HG03575 (cell line): ENCODE data around the gene RORC.

Source experiments
- ATAC-seq: cut with Tn5 transposase; IDR thresholded peaks from one replicate; pipeline ENCODE4 v1.9.1; 2021; ENCODE audit not compliant: unreplicated experiment, insufficient number of reproducible peaks, low FRiP score; ENCODE audit errors: extremely low read depth

The RORC gene

GRCh38 chr1:151811181-151811580, 20.4 kb downstream of the RORC start:
- ATAC-seq = no peak

DNA sequence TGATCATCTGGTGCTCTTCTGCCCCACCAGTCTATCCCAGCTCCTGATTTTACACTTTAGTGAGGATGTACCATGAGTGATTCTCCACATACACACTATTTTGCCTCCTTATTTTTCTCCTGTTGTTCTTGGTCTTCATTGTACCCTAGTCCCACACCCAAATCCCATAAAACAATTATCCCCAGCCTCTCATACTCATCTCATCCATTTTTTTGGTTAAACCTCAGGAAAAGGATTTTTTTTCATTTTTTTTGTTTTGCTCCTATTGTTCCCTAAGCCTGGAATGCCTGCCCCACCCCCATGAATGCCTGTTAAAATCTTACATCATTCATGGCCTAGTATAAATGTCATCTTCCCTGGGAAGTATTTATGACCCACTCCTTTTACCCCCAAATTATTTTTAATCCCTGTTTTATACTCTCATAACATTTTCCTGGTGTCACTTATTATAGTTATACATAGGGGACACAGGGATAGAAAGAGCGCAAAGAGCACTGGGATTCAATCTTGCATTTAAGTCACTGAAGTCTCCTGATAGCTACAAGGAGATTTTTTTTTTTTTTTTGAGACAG, 21.5 kb downstream of the RORC start:
- ATAC-seq = no peak

DNA sequence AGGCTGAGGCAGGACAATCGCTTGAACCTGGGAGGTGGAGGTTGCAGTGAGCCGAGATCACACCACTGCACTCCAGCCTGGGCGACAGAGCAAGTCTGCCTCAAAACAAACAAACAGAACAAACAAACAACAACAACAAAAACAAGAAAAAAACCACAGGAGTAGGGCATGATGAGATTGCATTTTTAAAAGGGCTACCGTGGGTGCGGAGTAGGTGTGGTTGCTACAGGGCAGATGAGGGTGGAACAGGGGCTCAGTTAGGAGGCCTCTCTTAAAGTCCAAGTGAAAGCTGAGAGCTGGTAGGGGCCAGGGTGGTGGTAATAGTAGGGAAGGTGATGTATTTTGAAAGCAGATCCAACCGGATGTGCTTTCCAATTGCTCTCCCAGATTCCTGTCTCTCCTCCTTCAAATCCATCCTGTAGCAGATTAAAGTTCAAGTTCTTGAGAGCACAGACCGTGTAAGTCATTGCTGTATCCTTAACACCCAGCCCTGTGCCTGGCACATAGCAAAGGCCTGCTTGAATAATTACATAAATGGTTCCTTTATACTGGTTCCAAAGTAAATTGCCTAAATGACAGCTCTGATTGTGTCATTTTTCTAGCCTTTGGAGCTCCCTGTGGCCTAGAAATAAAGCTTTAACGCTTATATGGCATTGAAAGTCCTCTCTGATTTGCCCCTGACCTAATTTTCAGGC, 22.2 kb downstream of the RORC start:
- no peak for ATAC-seq

DNA sequence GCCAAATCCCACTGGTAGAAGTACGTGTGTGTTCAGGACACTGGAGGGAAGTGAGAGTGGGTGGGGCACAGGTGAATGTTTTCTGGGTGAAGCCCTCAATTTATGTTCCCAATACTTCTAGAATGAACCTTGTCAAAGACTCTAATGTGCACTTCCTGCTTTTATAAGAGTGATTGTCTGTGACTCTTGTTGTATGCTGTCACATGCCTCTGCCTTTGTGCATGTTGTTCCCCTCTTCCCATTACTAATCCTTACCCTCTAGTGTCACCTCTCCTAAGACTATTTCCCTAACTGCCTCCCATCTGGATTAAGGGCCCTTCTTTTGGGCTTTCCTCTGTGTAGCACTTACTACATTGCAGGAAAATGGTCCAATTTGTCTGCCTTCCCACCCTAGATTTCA, 23.8 kb downstream of the RORC start:
- no peak for ATAC-seq

GRCh38 chr1:151807131-151807530, 24.5 kb downstream of the RORC start:
- no peak for ATAC-seq

DNA sequence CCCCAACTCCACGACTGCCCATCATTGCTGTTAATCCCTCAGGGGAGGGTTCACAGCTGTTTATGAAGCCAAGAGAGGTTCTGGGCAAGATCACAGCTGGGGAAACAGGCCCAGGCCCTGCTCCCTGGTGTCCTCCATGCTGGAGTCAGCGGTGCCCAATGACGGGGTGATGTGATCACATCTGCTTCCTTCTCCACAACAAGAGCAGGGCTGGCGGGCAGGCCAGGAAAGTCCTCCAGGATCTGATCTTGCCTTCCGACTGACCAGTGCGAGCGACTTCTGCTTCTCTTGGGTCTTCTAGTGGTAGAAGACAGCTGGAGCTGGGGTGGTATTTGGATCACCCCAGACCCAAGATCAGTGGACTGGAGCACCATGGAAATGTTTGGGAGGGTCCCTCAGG, 25.4 kb downstream of the RORC start:
- ATAC-seq = no peak

- no peak for ATAC-seq
These were observed 26.4 kb downstream of the RORC start, which contains the start of gene LINGO4 for GRCh38 chr1:151805066-151805820. LINGO4 (minus strand) TSS chr1:151805419; CDS start chr1:151802704, 2,715 bp downstream.

GRCh38 chr1:151803915-151804314, 27.7 kb downstream of the RORC start:
- no peak for ATAC-seq

DNA sequence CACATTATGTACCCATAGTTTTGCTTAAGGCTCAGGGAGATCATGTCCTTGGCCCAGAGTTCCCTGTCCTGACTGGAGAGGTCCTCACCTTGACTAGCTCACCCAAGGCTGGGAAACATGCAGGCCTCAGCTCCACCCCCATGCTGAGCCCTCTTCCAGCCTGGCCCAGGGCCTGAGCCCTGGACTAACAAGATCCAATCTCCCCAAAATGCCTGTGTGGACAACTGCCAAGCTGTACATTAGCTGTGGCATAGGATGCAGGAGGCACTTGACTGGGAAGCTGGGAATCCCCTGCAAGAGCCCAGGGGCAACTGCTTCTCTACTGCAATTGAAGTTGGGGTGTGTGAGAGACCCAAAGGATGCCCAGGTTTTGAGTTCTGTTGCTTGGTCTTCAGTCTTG, 28.4 kb downstream of the RORC start:
- ATAC-seq = no peak

- no peak for ATAC-seq
These were observed 29.2 kb downstream of the RORC start for GRCh38 chr1:151802372-151802771.

GRCh38 chr1:151801846-151802245, 29.8 kb downstream of the RORC start:
- ATAC-seq = no peak

GRCh38 chr1:151801310-151801820, 30.2 kb downstream of the RORC start:
- ATAC-seq = no peak

DNA sequence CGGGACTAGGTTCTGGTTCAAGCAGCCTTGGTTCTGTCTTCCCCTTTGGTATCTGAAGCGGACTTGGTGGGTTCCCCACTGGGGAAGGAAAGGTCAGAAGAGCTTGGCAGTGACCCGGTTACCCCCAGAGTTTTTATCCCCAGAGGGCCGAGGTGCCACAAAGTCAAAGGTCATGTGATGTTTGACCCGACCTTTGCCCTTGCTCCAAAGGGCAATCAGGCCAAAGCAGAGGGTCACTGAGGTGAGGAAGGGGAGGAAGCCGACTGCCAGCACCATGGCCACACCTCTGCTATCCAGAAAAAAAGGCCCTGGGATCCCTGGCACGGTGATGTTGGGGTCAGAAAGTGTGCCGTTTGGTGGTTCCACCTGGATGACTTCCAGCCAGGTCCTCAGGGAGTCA, 30.8 kb downstream of the RORC start:
- no peak for ATAC-seq

GRCh38 chr1:151799179-151800022, 32.2 kb downstream of the RORC start:
- no peak for ATAC-seq

DNA sequence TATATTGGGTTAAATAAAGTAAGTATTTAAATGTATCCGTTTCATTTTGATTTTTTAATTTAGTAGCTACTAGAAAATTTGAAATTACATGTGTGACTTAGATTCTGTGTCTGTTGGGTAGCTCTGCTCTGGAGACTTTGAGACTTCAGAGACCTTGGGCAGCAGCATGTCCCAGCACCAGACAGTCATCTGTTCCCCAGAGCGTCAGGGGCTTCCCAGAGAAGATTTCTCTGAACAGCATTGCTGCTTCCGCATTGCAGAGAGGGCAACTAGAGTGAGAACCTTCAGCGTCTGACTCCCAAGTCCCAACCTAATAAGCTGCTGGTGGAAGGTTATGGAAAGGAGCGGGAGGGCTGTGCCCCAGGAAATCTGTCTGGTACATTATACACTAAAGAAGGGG, 33.0 kb downstream of the RORC start:
- ATAC-seq = no peak

DNA sequence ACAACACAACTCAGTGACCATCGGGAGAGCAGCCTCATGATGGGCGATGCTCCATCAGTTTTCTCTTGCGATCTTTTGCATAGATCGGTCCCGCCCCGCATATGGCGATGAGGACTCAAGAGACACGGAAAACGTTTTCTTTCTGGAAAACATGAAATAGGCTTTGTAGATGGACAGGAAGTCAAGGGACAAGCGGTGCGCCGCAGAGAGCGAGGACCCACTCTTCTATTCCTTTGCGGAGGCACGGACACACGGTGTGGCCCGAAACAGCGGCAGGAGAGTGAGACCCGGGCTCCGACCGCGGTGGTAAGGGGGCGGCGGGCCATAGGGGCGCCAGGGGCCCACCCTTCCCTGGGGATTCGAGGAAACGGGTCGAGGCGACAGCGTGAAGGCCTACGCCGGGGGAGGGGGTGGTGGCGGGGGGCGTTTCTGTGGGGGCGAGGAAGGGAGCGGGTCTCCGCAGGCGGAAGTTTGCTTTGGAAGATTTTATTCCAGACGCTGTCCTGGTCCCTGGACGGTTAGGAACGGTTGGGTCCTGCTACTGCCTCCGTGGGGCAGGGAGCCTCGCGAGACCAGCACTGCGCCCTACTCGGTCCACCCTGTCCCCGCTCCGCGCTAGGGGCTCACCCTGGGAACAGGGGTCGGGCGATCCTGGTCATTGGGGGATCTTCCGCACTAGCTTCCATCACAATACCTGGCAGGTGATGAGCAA, 40.5 kb downstream of the RORC start:
- ATAC-seq = no peak

- peak; percentile 80 for ATAC-seq
These were observed 41.3 kb downstream of the RORC start, which contains the start of gene TDRKH for GRCh38 chr1:151790071-151790939. TDRKH (minus strand) TSS chr1:151790500; CDS start chr1:151783022, 7,478 bp downstream.

- ATAC-seq = no peak
These were observed 43.9 kb downstream of the RORC start for GRCh38 chr1:151787689-151788088.
